ENCODE data around the gene E4F1.

The E4F1 gene

GRCh38 chr16:2273931-2274330 is 50.5 kb downstream of the E4F1 start:
- DNase-seq (ENCODE audit: low read depth in 2 of 2): no peak

GRCh38 chr16:2275476-2276367 is 52.3 kb downstream of the E4F1 start:
- no peak for DNase-seq (ENCODE audit: low read depth in 2 of 2)

- DNase-seq (ENCODE audit: low read depth in 2 of 2): no peak
Measured at GRCh38 chr16:2276368-2277195, 53.2 kb downstream of the E4F1 start.

GRCh38 chr16:2277466-2278271 is 54.3 kb downstream of the E4F1 start:
- no peak for DNase-seq (ENCODE audit: low read depth in 2 of 2)

- no peak for DNase-seq (ENCODE audit: low read depth in 2 of 2)
Measured at GRCh38 chr16:2278272-2278608, 54.8 kb downstream of the E4F1 start.

- DNase-seq (ENCODE audit: low read depth in 2 of 2): no peak
Measured at GRCh38 chr16:2278956-2279800, 55.8 kb downstream of the E4F1 start.

GRCh38 chr16:2280461-2280860 is 57.1 kb downstream of the E4F1 start:
- DNase-seq (ENCODE audit: low read depth in 2 of 2): no peak

GRCh38 chr16:2280981-2281542 is 57.7 kb downstream of the E4F1 start:
- no peak for DNase-seq (ENCODE audit: low read depth in 2 of 2)

GRCh38 chr16:2282262-2282661 is 58.9 kb downstream of the E4F1 start:
- DNase-seq (ENCODE audit: low read depth in 2 of 2): no peak

GRCh38 chr16:2282866-2283555 is 59.6 kb downstream of the E4F1 start:
- DNase-seq (ENCODE audit: low read depth in 2 of 2): no peak

GRCh38 chr16:2284001-2284770 is 60.8 kb downstream of the E4F1 start:
- DNase-seq (ENCODE audit: low read depth in 2 of 2): no peak

GRCh38 chr16:2284797-2285576 is 61.6 kb downstream of the E4F1 start:
- no peak for DNase-seq (ENCODE audit: low read depth in 2 of 2)
